ENCODE data around the gene PTPRS.

The PTPRS gene

DNA sequence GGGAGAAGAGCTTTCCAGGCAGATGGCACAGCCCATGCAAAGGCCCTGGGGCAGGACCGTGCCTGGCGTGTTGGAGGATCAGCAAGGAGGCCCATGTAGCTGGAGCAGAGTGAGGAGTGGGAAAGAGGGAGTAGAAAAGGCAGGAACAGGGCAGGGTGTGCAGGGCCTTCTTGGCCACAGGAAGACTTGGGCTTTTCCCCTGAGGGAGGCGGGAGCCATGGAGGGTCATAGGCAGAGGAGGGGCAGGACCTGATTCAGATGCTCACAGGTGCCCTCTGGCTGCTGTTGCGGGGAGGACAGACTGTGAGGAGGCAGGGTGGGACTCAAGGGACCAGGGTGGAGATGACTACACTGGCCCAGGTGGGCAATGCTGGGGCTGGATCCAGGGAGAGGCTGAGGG, 13.8 kb upstream of the PTPRS start:
- FAIRE-seq, result no peak

DNA sequence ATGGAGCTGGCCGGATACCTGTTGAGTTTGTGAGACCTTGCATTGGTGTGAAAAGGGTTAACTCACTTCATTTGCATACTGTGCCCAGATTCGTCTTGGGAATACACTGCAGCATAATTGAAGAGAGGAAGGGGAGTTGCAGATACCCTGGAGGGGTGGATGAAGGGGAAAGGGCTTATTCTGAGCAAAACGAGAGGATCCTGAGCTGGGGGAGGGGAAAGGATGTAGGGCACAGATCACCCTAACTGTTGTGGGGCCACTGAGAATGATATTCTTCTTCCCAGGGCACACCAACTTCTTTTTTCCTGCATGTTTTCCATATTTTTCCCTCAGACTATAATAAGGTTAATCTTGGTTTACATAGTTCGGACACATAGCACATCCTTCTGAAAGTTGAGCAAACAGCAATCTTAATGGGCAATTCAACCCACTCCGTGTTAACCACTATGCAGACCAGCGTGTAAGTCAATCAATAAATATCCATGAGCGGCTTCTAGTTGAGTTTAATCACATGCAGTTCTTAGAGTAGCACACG, 11.7 kb upstream of the PTPRS start:
- FAIRE-seq, result no peak

DNA sequence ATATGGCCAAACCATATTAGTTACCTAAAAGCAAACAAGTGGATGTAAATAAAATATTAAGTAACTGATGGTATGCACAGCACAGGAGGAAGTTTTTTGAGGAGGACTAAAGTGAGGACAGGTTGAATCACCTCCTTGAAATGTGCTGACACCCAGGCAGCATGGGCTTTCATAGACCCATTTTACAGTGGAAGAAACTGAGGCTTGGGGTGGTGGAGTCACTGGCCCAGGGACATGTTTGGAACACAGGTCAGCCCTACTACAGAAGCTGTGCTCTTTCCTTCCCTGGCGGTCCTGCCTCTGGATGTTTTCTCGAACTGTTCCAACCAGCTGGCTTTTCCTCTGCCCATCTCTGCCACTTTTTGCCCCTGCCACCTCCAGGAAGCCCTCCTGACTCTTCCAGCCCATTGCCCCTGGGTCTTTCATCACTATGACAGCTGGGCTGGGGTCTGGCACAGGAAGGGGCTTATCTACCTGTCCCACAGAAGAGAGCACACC, 11.2 kb upstream of the PTPRS start:
- no peak for FAIRE-seq

DNA sequence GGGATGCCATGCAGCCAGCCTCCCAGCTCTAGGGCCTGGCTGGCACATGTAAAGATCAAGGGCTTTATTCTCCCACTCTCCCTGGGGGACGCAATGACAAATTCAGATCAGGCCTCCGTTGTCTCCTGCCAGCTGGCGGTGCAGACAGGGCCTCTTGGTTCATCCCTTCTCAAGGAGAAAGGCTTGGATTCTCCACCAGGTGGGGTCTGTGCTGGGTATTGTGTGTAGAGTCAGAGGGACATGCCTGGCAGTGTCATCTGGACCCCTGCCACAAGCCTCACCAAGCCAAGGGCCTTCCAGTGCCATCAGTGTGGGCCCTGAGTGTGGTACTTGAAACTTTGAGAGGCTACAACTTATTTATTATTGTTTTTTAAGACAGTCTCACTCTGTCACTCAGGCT, 8.4 kb upstream of the PTPRS start:
- no peak for FAIRE-seq

DNA sequence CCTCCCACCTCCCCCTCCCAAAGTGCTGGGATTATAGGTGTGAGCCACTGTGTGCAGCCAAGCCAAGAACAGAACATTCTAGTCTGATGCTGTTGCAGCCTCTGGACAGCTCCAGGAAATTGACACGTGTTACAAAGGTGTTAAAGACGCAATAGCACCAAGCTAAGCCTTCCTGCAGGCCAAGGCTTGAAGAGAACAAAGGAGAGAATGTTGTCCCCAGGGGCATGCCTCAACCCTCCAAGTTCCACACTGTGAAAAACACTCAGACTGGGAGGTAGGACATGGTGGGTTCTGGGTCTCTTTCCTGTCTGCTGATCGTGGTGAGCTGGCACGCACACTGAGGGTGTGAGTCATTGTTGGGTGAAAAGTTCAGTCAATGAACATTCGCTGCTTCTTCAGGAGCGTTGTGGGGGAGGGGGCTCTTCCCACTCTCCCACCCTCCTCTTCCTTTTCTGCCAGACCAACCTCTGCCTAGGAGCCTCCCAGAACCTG, 5.3 kb upstream of the PTPRS start:
- FAIRE-seq, result no peak

DNA sequence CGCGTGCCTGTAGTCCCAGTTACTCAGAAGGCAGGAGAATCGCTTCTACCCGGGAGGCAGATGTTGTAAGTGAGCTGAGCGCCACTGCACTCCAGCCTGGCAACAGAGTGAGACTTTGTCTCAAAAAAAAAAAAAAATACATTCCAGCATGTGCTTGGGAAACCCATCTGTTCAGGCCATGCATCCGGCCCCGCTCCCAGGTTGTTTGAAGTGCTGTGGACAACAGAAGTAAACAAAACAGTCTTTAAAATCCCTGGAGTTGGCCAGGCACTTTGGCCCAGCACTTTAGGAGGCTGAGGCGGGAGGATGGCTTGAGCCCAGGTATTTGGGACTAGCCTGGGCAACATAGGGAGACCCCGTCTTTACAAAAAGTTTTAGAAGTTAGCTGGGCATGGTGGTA, 3.2 kb upstream of the PTPRS start:
- FAIRE-seq, result no peak

DNA sequence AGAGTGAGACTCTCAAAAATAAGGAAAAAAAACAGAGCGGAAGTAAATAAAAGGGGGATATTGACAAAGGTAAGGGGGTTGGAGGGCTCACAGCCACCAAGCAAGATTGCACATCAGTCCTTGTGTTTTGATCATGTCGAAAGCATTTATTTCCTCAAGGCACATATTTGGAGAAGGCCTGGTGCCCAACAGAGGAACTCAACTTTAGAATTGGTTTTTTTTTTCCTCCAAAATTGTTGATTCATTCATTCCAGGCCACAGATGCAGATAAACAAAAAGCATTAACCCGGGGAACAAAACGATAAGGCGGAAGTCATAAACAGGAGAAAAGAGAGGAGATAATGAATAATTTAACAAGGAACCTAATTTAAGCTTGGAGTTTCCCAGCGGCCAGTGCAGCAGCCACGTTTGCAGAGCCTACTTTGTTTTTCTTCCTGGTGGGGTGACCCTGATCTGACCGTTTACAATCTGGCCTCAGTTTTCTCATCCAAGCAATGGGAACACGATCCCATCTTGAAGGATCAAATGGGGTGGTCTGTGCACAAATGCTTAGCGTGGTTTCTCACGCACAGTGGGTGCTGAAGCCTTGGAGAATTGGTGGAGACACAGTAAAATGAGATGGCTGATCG, 2.1 kb upstream of the PTPRS start:
- no peak for FAIRE-seq

DNA sequence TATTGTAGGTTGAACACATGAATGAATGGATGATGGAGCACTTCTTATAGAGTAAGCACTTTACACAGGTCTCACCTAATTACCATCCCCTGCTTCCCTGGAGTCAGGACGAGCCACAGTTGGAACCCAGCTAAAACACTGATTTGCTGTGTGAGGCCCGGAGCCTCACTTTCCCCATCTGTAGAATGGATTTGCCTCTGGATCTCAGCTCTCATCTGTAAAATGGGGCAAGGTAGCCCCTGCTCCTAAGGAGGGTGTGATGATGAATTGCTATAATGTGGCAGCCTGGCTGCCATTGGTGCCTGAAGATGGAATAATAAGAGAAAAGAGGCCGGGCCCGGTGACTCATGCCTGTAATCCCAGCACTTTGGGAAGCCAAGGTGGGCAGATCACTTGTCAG, 1.4 kb upstream of the PTPRS start:
- no peak for FAIRE-seq

DNA sequence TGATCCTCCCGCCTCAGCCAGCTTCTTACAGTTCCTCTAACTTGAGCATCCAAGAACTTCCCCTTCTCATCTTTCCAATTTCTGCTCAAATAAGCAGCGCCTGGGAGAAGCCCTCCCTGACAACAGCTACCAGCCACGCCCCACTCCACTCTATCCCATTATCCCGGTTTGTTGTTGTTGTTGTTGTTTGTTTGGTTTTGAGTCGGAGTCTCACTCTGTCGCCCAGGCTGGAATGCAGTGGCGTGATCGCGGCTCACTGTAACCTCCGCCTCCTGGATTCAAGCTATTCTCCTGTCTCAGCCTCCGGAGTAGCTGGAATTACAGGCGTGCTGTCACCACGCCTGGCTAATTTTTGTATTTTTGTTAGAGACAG, 822 bp upstream of the PTPRS start:
- FAIRE-seq, result no peak

DNA sequence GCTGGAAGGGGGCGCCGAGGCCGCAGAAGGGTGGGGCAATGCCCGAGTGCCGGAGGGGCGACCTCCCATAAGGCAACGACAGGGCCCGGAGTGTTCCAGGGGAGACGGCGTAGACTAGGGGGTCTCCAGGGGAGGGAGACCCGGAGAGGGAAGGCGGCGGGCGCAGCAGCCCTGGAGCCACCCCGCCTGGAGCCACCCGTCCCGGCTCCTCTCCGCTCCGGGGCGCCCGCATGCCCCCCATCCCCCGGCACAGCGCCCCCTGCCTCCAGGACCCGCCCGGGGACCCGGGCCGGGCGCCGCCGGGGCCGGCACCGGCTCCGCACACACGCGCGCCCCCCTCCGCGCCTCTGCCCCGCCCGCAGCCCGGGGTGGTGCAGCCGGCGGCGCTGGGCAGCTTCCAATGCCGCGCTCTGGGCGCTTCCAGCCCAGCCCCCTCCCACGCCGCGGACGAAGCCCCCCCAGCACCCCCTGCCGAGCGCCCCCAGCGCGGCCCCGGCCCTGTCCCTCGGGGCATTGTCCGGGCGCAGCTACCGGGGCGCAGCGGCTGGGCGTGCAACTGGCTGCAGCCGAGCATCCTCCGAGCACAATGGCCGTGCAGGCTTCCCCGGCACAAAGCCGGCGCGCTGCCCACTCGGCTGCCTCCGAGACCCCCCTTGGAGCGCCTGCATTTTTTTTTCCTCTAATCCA, 519 bp downstream of the PTPRS start:
- no peak for FAIRE-seq

DNA sequence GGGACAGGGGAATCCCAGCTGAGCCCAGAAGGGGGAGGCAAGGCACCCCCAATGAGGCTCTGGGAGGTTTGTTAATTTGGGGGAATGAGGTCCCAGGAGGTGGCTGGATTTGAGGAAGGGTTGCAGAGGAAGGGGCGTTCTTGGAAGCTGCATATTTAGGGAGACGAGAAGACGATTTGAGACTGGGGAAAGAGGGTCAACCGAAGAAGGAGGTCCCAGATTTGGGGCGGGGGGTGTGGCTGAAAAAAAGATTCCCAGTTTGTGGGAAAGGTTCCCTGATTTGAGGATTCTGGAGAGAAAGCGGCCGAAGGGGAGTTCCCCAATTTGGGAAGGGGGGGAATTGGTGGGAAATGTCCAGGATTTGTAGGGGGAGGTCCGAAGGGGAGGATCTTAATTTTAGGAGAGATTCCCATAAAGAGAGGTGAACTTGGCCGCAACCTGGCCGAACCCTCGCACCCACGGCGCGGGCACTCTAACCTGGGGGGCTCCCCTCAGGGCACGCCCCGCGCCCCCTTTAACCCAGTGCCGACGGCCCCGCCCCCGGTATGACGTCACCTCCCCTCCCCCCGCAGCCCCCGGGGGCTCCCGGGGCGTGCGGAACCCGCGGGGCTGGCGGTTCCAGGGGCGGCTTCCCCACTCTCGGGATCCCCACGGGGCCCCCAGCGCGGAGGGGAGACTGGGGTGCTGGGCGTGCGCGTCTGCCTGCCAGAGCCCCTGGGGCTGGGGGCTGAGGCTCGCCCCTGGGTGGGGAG, 1.2 kb downstream of the PTPRS start:
- no peak for FAIRE-seq

DNA sequence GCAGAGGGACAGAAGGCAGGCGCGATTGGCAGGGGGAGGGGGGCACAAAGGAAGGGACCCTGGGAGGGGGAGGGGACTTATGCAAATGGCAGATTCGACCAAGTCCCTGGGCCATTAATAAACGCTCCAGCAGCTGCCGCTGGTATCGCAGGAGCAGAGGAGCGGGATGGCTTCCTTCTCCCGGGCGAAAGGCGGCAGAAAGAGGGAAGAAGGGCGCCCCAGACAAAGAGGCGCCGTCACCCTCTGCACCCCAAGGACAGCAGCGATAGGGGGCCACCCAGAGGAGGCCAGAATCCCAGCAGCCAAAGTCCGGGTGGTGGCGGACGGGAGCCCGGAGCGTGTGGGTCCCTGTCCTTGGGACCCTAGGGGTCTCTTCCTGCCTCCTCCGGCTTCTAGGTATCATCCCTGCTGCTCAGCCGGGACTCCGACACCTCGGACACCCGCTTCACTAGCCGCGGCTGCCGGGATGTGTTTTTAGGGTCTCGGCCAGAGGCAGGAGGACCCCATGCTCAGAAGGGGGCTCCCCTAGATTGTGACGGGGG, 1.9 kb downstream of the PTPRS start:
- no peak for FAIRE-seq

DNA sequence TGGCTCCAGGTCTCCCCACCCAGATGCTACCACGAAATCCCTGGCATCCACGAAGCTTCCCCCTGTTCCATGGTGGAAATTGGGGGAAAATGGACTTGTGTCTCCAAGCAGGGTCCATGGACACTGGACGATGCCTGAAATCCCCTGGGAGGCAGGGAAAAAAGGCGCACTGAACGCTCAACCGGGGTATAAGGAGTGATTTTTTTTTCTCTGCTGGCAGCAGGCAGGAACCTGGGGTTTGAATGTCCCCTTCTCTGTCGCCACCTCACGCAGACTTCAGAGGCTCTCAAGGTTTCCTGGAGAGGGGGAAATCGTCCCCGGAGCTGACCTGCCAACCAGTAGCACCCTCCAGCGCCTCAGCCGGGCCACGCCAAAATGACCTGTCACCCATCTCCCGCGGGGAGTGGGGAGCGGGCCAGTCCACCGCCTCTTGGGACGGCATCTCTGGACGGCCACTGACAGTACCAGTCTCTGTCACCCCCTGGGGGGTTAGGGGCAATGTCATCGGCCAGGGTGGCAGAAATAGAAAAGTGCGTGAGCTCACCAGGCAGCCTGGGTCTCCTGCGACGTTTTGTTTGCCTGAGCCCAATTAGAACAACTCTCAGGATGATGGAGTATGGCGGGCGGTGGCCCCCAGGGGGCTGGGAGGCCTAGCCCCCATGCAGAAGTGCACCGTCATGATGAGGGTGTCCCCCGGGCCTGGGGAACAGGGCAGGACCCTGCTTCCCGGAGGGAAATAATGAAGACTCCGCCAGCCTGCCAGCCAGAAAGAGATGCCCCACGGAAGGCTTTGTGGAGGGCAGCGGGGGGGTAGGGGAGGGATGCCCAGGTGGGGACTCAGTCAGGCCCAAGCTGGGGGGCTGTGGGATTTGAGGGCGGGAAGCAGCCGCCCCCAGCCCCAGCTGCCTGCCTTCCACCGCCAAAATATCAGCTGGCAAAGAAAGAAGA, 2.6 kb downstream of the PTPRS start:
- FAIRE-seq, result no peak

DNA sequence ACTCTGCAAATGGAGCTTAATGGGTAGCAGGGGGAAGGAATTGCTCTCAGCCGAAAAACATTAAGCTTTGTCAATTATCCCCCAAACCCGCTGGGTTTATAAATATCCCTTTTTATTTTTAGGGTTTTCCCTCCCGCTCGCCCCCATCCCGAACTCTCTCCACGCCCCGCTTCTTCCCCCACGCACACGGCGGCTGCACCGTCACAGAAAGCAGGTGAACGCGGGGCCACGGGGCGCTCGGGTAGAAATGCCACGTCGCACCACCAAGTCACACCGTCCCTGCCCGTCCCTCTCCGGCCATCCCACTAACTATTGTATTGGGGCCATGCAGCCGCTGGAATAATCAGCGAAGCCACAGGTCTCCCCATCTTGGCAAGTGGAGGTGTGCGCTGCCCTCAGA, 3.5 kb downstream of the PTPRS start:
- FAIRE-seq, result no peak

DNA sequence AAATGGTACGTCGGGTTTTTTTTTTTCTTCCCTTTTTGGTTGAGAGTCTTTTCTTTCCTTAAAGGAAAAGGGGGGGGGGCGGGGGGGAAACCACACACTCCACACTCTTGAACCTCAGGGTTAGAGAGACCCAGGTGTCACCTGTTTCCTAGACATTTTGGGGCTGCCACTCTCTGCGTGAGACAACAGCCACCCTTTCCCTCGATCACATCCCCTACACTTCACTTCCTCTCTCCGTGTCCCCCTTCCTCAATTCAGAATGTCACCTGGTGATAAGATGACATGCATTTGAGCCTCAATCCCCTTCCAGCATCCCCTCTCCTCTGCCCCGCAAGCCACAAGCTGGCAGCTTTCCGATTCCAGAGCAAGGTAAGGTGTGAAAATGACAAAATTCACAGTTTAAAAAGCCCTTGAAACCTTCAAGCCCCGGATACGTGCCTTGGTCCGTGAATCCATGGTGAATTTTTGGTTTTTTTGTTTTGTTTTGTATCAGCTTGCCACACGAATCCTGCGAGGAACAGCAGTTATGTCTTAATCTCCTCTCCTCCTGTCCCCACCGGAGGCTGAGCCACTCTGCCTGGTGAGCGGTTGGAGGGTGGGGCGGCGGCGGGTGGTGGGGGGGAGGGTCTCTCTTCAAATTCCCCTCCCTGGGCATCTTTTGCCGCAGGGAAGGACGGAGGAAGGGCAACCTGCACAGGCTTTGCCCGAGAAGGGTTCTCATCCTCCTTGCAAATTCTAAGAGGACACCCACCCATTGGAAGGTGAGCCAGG, 4.2 kb downstream of the PTPRS start:
- FAIRE-seq, result no peak

DNA sequence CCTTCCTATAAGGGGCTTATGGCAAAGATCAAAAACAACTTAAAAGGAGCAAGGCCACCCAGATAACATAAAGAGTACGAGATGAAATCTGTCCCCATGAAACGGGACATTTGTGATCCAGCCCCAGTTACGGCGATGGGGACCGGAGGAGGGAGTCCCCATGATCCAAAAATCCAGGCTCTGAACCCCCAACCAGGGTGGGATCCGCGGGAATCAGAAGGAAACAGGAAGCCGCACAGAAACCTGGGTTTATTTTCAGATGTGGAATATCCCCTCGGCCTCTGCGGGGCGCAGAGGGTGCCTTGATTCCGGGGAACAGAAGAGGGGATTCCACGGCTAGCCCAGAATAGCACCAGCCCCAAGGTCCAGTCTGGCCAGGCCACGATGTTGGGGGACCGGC, 5.0 kb downstream of the PTPRS start:
- FAIRE-seq, result no peak

DNA sequence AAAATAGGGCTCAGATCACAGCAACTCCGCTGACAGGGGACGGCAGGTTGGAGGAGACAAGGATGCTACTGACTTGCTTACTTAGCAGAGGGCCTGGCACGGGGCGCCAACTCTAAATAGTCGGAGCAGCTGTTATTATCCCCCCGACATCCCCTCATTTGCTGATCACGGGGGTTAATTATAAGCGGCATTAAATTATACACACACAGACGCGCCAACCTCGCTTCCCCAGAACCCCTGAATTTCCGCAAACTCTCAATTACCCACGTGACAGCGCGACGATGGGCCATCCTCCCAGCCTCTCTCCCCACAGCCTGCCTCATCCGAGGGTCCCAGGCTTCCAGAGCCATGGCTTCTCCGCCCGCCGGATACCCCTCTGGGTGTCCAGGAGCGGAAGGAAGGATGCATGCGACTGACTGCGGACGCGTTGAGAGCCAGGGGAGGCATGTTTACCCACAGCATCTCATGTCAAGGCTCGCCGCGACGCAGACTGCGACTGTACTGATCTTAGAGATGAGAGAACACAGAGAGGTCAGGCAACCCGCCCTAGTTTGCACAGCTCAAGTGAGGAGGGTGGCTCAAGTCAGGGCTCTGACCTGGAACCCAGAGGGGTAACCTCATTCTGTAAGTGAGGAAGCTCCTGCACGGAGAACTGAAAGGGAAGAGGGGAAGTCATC, 5.7 kb downstream of the PTPRS start:
- no peak for FAIRE-seq

DNA sequence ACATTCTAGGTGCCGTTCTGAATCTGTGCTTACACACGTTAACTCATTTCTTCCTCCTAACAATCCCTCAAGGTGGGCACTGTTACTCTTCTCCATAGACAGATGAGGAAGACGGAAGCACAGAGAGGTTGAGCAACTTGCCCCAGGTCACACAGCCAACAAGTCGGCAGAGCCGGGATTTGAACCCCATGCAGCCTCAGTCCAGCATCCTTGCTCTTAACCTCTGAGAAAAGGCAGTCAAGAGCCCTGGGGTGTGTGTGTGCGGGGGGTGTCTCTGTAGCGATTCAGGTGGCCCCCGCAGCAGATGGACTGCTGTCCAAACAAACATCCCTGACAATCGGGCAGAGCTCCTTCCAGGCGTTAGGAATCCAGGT, 6.3 kb downstream of the PTPRS start:
- FAIRE-seq, result no peak

DNA sequence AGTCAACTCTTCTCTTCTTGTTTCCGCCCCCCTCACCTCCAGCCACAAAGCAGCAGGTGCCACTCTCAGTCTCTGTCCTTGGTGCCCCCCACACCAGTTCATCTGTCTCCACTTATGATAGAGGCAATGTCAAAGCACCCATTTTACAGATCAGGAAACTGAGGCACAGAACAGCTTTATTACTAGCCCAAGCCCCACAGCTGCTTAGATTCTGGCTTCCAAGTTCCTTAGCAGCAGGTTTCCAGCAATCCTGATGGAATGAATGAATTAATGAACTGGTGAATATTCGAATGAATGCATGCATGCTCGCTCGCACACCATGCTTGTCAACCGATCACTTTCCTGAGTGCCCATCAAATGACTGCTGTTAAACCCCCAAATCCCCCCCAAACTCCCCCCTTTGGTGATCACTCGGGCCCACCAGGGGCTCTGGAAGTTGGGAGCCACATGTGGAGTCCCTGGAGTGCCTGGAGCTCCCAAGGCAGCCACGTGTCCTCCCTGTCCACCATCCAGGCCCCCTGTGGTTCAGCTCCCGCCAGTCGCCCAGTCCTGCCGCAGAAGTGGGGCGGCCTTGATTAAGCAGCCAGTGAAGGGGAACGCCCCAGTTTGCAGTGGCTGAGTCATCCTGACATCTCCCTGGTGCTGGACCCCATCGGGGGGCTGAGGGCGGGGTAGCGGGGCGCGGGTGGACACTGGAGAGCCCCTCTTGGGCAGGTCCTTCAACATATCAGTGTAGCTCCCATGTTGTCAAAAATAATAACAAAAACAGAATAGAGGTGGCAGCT, 6.8 kb downstream of the PTPRS start:
- FAIRE-seq, result no peak

DNA sequence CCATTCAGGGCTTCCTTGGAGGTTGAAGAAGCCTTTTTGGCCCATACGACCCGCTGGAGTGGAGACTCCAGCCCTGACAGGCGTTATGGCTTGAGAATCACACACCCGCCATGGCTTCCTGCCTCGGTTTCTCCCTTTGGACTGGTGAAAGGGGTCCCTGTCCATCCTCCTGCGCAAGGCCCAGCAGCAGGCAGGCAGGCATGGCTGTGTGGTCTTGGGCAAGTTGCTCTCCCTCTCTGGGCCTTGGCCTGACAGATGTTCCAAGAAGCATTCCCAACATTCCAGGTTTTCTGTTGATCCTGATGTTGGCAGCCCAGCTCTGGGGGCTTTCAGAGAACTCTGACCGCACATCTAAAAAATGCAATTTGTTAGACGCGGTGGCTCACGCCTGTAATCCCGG, 8.1 kb downstream of the PTPRS start:
- no peak for FAIRE-seq

Measured in islet of Langerhans (tissue), 1 donor.